GM10248 (cell line): ENCODE data around the gene SLC27A3.

ENCODE experiments used
- CTCF ChIA-PET: fragments of 300-600 bp; sonication (Branson Sonifier 250); formaldehyde crosslinking; extraction: SDS; loops from one replicate; lab custom pipeline; 2021; ENCODE audit warnings: antibody characterized with exemption; lab: Yijun Ruan, JAX
- POLR2A ChIA-PET: fragments of 350-650 bp; sonication (Branson Sonifier 250); formaldehyde crosslinking; extraction: SDS; loops from one replicate; lab custom pipeline; 2020; ENCODE audit warnings: antibody characterized with exemption; lab: Yijun Ruan, JAX
- DNase-seq: peaks from one replicate; pipeline ENCODE4 v3.0.0; 2012; ENCODE audit errors: extremely low spot score
- TF ChIP-seq, protein P1 (sequence below): IDR thresholded peaks from 2 replicates; pipeline ENCODE4 v1.5.1; 2012; ENCODE audit warnings: mild to moderate bottlenecking, low read depth; ENCODE audit errors: extremely low read depth, missing control alignments, control extremely low read depth

The SLC27A3 gene

DNA sequence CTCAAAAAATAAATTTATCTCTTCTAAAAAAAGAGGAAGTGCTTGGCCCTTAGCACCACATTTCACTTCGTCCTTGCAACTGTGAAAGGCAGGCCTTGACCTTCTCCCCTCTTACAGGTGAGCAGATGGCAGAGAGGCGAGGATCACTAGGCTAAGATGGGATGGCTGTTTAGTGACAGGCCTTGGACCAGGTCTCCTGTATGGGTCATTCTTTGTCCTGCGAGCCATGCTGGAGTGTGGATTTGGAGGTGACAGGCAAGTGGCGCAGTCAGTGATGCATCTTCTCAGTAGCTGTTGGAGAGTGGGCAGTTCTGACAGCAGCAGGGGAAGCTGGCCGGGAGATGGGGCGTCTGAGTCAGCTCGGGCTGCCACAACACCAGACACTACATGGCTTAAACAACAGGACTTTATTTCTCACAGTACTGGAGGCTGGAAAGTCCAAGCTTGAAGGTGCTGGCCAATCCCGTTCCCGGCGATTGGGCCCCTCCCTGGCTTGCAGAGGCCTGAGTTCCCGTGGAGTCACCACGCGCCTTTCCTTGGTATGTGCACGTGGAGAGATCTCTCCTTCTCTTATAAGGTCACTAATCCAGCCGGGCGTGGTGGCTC lies 16.5 kb downstream of the SLC27A3 start:
- POLR2A ChIA-PET, result interaction anchor here (0.6 kb wide), 1 partner anchor 123 kb away, joined by 5 read pairs; no protein-coding TSS in a partner anchor
- no peak for DNase-seq

DNA sequence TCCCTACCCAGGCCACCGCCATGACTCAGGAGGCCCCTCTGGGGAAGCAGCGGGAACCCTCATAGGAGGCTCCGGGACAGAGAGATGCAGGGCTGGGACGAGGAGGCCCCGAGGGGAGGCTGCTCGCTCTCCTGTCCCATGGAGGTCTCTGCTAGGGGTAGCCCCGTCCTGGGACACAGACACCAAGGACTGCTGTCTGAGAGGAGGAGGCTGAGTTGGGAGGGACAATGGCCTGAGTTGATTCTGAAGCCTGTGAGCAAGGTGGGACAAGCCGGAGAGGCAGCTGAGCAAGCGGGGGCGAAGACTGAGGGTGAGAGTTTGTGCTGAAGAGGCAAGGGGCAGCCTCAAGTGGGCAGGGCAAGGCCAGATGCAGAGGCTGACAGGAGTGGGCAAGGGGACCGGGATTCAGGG lies 17.4 kb downstream of the SLC27A3 start:
- POLR2A ChIA-PET, result no interaction called here

More for the DNA sequence above, 16.5 kb downstream of the SLC27A3 start:
- TF ChIP-seq, protein P1, sequence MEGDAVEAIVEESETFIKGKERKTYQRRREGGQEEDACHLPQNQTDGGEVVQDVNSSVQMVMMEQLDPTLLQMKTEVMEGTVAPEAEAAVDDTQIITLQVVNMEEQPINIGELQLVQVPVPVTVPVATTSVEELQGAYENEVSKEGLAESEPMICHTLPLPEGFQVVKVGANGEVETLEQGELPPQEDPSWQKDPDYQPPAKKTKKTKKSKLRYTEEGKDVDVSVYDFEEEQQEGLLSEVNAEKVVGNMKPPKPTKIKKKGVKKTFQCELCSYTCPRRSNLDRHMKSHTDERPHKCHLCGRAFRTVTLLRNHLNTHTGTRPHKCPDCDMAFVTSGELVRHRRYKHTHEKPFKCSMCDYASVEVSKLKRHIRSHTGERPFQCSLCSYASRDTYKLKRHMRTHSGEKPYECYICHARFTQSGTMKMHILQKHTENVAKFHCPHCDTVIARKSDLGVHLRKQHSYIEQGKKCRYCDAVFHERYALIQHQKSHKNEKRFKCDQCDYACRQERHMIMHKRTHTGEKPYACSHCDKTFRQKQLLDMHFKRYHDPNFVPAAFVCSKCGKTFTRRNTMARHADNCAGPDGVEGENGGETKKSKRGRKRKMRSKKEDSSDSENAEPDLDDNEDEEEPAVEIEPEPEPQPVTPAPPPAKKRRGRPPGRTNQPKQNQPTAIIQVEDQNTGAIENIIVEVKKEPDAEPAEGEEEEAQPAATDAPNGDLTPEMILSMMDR, result no peak
- CTCF ChIA-PET, result interaction anchor here (1.0 to 2.7 kb wide), 4 partner anchors 8 to 195 kb away, joined by 3 to 9 read pairs (median 7); partner anchors contain the start of genes DENND4B and RAB13

DNA sequence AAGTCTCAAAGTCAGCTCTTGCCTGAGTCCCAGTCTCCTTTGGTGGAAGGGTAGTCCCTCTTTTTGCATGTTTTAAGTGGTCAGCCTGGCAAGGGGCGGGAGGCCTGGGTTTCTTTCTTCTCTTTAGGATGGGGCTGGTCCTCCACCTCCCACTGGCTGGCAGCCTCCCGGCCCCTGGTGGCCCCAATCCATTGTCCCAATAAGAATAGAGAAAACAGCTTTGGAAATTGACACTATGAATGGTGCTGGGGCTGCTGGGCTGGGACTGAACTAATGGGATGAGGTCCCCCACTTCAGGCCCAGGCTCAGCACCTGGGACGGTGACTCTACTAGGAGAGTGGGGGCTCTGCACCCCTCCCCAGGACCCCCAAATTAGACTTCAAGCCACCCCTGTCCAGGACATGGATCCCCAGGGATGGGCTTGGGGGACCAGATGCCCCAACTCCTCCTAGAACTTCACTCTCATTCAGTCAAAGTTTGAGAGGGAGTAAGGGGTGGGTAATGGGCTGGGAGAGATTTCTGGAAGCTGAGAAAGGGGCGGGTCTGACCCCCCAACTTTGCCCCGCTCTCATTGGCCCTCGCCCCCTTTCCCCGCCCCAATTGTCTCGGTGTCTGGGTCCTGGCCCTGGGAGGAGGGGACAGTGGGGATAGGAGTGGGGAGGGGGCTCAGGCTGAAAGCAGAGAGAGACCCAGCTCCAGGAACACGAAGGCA lies 18.2 kb downstream of the SLC27A3 start:
- TF ChIP-seq, protein P1, result no peak
- POLR2A ChIA-PET, result no interaction called here
- no peak for DNase-seq
- CTCF ChIA-PET, result interaction anchor here (0.9 to 2.7 kb wide), 5 partner anchors 9 to 478 kb away, joined by 3 to 9 read pairs (median 5); partner anchors contain the start of gene RAB13

More for the DNA sequence above, 17.4 kb downstream of the SLC27A3 start:
- CTCF ChIA-PET, result interaction anchor here (0.9 to 2.7 kb wide), 6 partner anchors 9 to 479 kb away, joined by 3 to 9 read pairs (median 6); partner anchors contain the start of genes DENND4B and RAB13
- DNase-seq, result no peak
- TF ChIP-seq, protein P1, result no peak

DNA sequence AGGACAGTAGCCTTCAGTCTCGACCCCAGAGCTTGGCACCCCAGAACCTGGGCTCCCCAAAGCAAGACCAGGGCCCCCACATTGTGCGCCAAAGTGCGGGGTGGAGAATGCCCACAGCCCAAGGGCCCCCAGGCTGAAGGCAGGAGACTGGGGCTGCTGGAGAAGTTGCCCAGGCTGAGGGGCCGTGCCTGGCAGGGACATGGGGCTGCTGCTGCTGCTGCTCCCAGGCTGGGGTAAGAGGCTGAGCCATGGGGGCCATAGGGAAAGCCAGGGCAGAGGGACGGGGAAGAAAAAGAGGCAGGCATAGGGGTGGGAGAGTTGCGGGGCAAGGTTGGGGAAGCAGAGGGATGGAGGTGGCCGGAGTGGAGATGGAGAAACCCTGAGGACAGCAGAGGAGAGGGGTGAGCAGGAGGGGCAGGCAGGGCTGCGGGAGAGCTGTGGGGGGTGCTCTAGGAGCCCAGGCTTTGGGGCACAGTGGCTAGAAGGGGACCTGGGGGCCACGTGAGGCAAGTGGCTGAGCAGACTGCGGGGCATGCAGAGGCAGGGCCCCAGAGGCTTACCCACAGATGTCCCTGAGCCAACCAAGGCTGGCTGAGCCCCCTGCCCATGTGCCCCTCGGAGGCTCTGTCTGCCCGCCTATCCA lies 18.9 kb downstream of the SLC27A3 start:
- TF ChIP-seq, protein P1, result no peak
- ChIA-PET CTCF (interaction anchor here (0.7 to 2.7 kb wide), 5 partner anchors 8 to 193 kb away, joined by 3 to 9 read pairs (median 5); partner anchors contain the start of genes DENND4B and RAB13), POLR2A (no interaction called here)
- no peak for DNase-seq

DNA sequence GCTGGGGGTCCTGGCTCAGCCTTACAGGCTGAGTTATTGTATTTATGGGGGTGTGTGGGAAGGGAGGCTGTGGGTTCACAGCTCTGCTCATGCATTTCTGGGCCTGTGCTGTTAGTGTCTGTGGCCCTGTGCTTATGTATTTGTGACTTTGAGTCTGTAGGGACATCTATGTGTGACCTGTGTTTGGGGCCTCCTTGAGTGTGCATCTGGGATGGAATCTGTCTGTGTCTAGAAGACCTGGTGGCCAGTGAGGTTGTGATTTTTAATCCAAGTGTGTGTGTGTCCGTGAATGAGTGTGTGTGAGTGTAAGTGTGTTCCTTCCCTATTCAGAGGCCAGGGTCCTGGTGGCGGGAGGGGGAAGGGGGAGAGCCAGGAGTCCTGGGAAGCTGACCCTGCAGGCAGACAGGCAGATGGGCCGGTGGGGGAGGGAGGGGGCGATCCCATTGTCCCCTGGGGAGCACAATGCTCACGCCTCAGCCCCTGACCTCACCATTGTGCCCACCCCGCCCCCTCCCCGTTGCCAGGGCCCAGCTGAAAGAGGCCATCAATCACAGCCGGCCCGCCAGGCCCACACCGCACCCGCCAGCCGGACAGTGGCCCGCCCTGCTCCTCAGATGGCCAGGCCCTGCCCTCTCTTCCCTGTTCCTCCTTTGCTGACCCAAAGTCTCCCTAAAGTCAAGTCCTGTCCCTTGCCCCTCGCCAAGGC lies 19.6 kb downstream of the SLC27A3 start:
- ChIA-PET CTCF (interaction anchor here (0.7 to 1.3 kb wide), 2 partner anchors 151 to 152 kb away, joined by 3 read pairs; partner anchors contain the start of gene DENND4B), POLR2A (no interaction called here)
- TF ChIP-seq, protein P1, result no peak
- no peak for DNase-seq
